ENCODE results near the gene PRKCE. TPM values are rescaled to one million over a fixed set of nuclear protein-coding genes. Genes with fewer than 3 reads are reported as not detected.

Gene PRKCE
- total RNA-seq, 1 experiment from 2014 or later = 1.3 TPM

GRCh38 chr2:46175419-46175818 lies 523.9 kb downstream of the PRKCE start:
- Histone ChIP-seq H4K91ac (ENCODE audit: insufficient read length, low read depth, low read length) (no peak overlapping the region), H2BK15ac (ENCODE audit: low read depth, low read length) (no peak overlapping the region), H3K4me1 (ENCODE audit: insufficient read depth, low read length) (0 out of 2 replicates have a peak, but pooled peaks cover 2% of the 10 kb centered on the region), H4K5ac (ENCODE audit: insufficient read length, low read depth, low read length) (no peak overlapping the region), H2AK5ac (ENCODE audit: insufficient read length, low read length) (no peak overlapping the region), H3K9me3 (ENCODE audit: control insufficient read depth, low read depth, low read length) (no peaks in the 10 kb centered on the region), H2BK5ac (ENCODE audit: insufficient read length, low read length) (no peak overlapping the region), H3K79me2 (ENCODE audit: insufficient read depth, low read length) (no peaks in the 10 kb centered on the region), H3K4ac (ENCODE audit: low read depth, low read length) (no peak overlapping the region), H4K8ac (replicated peaks; ENCODE audit: insufficient read length, low read depth, low read length) (no peak overlapping the region), H2BK120ac (ENCODE audit: low read depth, low read length, poor library complexity, severe bottlenecking) (no peak overlapping the region), H2AFZ (ENCODE audit: low read length) (no peak overlapping the region), H3K27ac (ENCODE audit: insufficient read length, low read depth, low read length) (no peak overlapping the region), H3T11ph (ENCODE audit: low read length) (no peak overlapping the region), H3K14ac (ENCODE audit: insufficient read depth, low read length) (no peak overlapping the region), H3K79me1 (ENCODE audit: insufficient read depth, low read depth, low read length, poor library complexity, severe bottlenecking) (no peaks in the 10 kb centered on the region), H3K23me2 (ENCODE audit: insufficient read length, low read depth, low read length, poor library complexity, severe bottlenecking) (no peaks in the 10 kb centered on the region), H3K9ac (ENCODE audit: extremely low read depth, insufficient read length, low read length) (no peak overlapping the region), H3K27me3 (ENCODE audit: insufficient read depth, low read length) (no peaks in the 10 kb centered on the region), H2BK12ac (ENCODE audit: insufficient read length, low read depth, low read length) (no peak overlapping the region), H3K23ac (ENCODE audit: insufficient read length, low read depth, low read length) (no peak overlapping the region), H3K4me2 (ENCODE audit: insufficient read depth, insufficient read length, low read length) (no peak overlapping the region), H2BK20ac (ENCODE audit: low read depth, low read length, poor library complexity, severe bottlenecking) (no peak overlapping the region), H3K56ac (ENCODE audit: insufficient read length, low read depth, low read length) (no peak overlapping the region), H3K18ac (ENCODE audit: insufficient read length, low read depth, low read length) (no peak overlapping the region), H4K20me1 (ENCODE audit: control insufficient read depth, insufficient read depth, insufficient read length) (no peaks in the 10 kb centered on the region)
- Mint-ChIP-seq H3K27ac (no peak overlapping the region), H3K9me3 (no peaks in the 10 kb centered on the region), H3K4me3 (no peak overlapping the region), H3K4me1 (peaks cover 14 to 17% of the 10 kb centered on the region in 2 experiments), H3K27me3 (ENCODE audit: low read depth) (peaks cover 1% of the 10 kb centered on the region; the same call in 1 of the 2 replicates), H3K36me3 (ENCODE audit: insufficient read depth in 1 of 3, low read depth in 3 of 3) (no peaks in the 10 kb centered on the region)
- DNase-seq = no peak
- TF ChIP-seq, protein P1, sequence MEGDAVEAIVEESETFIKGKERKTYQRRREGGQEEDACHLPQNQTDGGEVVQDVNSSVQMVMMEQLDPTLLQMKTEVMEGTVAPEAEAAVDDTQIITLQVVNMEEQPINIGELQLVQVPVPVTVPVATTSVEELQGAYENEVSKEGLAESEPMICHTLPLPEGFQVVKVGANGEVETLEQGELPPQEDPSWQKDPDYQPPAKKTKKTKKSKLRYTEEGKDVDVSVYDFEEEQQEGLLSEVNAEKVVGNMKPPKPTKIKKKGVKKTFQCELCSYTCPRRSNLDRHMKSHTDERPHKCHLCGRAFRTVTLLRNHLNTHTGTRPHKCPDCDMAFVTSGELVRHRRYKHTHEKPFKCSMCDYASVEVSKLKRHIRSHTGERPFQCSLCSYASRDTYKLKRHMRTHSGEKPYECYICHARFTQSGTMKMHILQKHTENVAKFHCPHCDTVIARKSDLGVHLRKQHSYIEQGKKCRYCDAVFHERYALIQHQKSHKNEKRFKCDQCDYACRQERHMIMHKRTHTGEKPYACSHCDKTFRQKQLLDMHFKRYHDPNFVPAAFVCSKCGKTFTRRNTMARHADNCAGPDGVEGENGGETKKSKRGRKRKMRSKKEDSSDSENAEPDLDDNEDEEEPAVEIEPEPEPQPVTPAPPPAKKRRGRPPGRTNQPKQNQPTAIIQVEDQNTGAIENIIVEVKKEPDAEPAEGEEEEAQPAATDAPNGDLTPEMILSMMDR (conservative IDR thresholded peaks at IDR 0.05) = no peak
- no CpG with 5 or more reads among the region's 4 CpGs for WGBS (ENCODE audit: extremely low coverage, insufficient read length, low lambda C conversion rate)
